OCI-LY7 (cell line): ENCODE data around the gene MOB3B.

ENCODE experiments used
- EZH2phosphoT487 ChIP-seq: fragments of 200-600 bp; sonication (generic); IDR thresholded peaks from 2 replicates; pipeline ENCODE4 v1.6.1; 2018; ENCODE audit warnings: low read depth, borderline replicate concordance, mild to moderate bottlenecking, mixed run types, antibody characterized with exemption, low read length, moderate library complexity, mixed read lengths
- TF ChIP-seq, protein P1 (sequence below): fragments of 200-600 bp; sonication (generic); conservative IDR thresholded peaks from 2 replicates; pipeline ENCODE4 v1.5.1; 2014; ENCODE audit warnings: mild to moderate bottlenecking, antibody characterized with exemption, low read length, moderate library complexity, mixed read lengths

DNA sequence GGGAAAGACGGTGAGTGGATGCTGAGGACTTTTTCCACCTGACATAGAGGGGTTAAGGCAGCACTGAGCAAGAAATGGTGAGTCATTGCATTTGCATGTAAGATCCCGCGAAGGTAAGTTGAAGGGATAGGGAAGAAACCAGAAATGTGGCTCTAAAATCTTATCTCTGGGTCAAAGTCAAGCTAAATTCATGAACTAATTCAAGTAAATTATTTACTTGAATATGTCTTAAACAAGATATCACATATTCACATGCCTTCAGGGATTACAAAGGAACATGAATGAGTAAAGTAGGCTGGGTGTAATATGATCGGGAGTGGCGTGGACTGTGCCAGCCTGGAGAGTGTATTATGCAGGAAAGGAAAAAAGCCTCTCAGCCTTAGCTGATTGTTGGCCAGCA, 158.2 kb downstream of the MOB3B start:
- TF ChIP-seq, protein P1, sequence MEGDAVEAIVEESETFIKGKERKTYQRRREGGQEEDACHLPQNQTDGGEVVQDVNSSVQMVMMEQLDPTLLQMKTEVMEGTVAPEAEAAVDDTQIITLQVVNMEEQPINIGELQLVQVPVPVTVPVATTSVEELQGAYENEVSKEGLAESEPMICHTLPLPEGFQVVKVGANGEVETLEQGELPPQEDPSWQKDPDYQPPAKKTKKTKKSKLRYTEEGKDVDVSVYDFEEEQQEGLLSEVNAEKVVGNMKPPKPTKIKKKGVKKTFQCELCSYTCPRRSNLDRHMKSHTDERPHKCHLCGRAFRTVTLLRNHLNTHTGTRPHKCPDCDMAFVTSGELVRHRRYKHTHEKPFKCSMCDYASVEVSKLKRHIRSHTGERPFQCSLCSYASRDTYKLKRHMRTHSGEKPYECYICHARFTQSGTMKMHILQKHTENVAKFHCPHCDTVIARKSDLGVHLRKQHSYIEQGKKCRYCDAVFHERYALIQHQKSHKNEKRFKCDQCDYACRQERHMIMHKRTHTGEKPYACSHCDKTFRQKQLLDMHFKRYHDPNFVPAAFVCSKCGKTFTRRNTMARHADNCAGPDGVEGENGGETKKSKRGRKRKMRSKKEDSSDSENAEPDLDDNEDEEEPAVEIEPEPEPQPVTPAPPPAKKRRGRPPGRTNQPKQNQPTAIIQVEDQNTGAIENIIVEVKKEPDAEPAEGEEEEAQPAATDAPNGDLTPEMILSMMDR: no peak
- no peak for TF ChIP-seq EZH2phosphoT487
